H1 (cell line): ENCODE results near the gene NBEA. TPM values are rescaled to one million over a fixed set of nuclear protein-coding genes. Genes with fewer than 3 reads are reported as not detected.

Source experiments
- CBX5 ChIP-seq: fragments of 300-800, 300-1000 bp; sonication (generic); IDR thresholded peaks from 2 replicates; pipeline ENCODE4 v1.7.1; 2016; ENCODE audit warnings: antibody characterized with exemption, low read length, low read depth
- CTBP2 ChIP-seq: IDR thresholded peaks from 2 replicates; pipeline ENCODE4 v1.7.0; 2011; ENCODE audit warnings: borderline replicate concordance, mild to moderate bottlenecking, moderate library complexity, mixed read lengths, low read length; ENCODE audit not compliant: insufficient read depth, insufficient read length
- EP300 ChIP-seq, 2 experiments: IDR thresholded peaks; 1 replicate in 1 of 2; 2 replicates in 1 of 2; pipeline ENCODE4 v1.6.1; 2011 to 2012; ENCODE audit warnings: low read depth in 2 of 2, low read length in 2 of 2, mild to moderate bottlenecking in 2 of 2, borderline replicate concordance in 1 of 2, inconsistent platforms in 1 of 2, moderate library complexity in 1 of 2
- JUN ChIP-seq: IDR thresholded peaks from 2 replicates; pipeline ENCODE4 v1.6.1; 2011; ENCODE audit warnings: low read depth, mild to moderate bottlenecking, improper control_type of control experiment, low read length
- JUND ChIP-seq: IDR thresholded peaks from 2 replicates; pipeline ENCODE4 v1.6.1; 2011; ENCODE audit warnings: mild to moderate bottlenecking, improper control_type of control experiment, low read length
- POLR2AphosphoS5 ChIP-seq: IDR thresholded peaks from 2 replicates; pipeline ENCODE4 v1.6.1; 2011; ENCODE audit warnings: low read depth, low read length
- RAD21 ChIP-seq, 2 experiments: IDR thresholded peaks in 1 of 2; conservative IDR thresholded peaks in 1 of 2; 2 replicates each; pipeline ENCODE4 v1.6.1; 2011; ENCODE audit warnings: low read depth in 2 of 2, low read length in 2 of 2, improper control_type of control experiment in 1 of 2, inconsistent platforms in 1 of 2, mild to moderate bottlenecking in 1 of 2, moderate library complexity in 1 of 2
- TCF12 ChIP-seq: IDR thresholded peaks from 2 replicates; pipeline ENCODE4 v1.6.1; 2011; ENCODE audit warnings: low read depth, mild to moderate bottlenecking, low read length
- polyA plus RNA-seq, 7 experiments: library from polyadenylated mRNA; depleted of rRNA in 3 of 7; stranded (reverse) in 5 of 7; unstranded in 2 of 7; fragments of >200 nt in 5 of 7; fragments of 200-250 nt in 2 of 7; gene quantifications; 1 replicate in 5 of 7; 2 replicates in 1 of 7; 4 replicates in 1 of 7; pipeline versions ENCODE4 v1.2.1 to v1.2.3, GENCODE V29; 2011 to 2013; ENCODE audit warnings: missing spikeins in 2 of 7, mixed read lengths in 2 of 7
- total RNA-seq: library from RNA; stranded (reverse); fragmentation: NEBNext Ultra II Directional; extraction: Animal tissue kit (Norgen Biotek cat#: 25700); gene quantifications from 2 replicates; pipeline ENCODE4 v1.2.1, GENCODE V29; 2021
- TF ChIP-seq, protein P1 (sequence below): IDR thresholded peaks from 2 replicates; pipeline ENCODE4 v1.6.1; 2011; ENCODE audit warnings: low read length, improper control_type of control experiment

Gene NBEA
- total and polyA plus RNA-seq, 2 of the 8 experiments (the other 6 are each of a cell fraction or from before 2014, with no cell fraction given): 14.2 to 21.5 TPM

DNA sequence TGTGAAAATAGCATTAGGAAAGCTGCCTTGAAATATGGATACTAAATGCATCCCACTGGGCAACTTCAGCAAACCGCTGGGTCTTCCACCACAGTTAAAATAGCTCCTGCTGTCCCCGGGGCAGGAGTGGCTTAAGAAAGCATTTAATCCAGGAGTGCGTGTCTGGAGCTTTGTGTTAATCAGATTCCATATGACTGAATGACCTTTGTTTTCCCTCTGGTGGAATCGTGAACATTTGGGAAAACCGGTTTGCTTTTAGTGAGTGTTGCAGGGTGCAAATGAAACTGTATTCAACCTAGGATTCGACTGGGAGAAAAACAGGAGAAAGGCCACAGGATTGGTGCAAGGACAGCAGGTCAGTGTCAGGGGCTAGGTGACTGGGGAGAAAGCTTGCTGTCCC lies 772.1 kb downstream of the NBEA start (continued):
- TF ChIP-seq, protein P1, sequence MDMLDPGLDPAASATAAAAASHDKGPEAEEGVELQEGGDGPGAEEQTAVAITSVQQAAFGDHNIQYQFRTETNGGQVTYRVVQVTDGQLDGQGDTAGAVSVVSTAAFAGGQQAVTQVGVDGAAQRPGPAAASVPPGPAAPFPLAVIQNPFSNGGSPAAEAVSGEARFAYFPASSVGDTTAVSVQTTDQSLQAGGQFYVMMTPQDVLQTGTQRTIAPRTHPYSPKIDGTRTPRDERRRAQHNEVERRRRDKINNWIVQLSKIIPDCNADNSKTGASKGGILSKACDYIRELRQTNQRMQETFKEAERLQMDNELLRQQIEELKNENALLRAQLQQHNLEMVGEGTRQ: no peak
- no peak for TF ChIP-seq EP300 (IDR thresholded peaks at IDR 0.05; ENCODE audit: borderline replicate concordance in 1 of 2, low read depth in 2 of 2, low read length in 2 of 2)
- no peak for TF ChIP-seq POLR2AphosphoS5
- no peak for TF ChIP-seq JUND
- TF ChIP-seq JUN: no peak
- no peak for TF ChIP-seq RAD21 (IDR thresholded peaks at IDR 0.05 in 1 of 2, conservative IDR thresholded peaks at IDR 0.05 in 1 of 2; ENCODE audit: low read depth in 2 of 2, low read length in 2 of 2)
- no peak for TF ChIP-seq TCF12
- TF ChIP-seq CTBP2: no peak
- TF ChIP-seq CBX5: no peak
